T-helper 17 cell (primary cell): ENCODE data around the gene HK2. TPM values are rescaled to one million over a fixed set of nuclear protein-coding genes. Genes with fewer than 3 reads are reported as not detected.
A peak's percentile ranks its signal among the peaks of the same experiment; 100 is the strongest.

ENCODE experiments used
- ATAC-seq: fragments of 150-1000 bp; cut with Tn5 transposase; 2 replicates; pipeline ENCODE4 v1.10.0; 2021; ENCODE audit warnings: mild to moderate bottlenecking, moderate library complexity
- DNase-seq, 3 donors: peaks; one replicate each; pipeline versions ENCODE4 v3.0.0 to v3.0.0-alpha.2; 2020 to 2021
- H3K9me3 ChIP-seq: one replicate; pipeline ENCODE4 v1.7.0; 2013; ENCODE audit warnings: low read length, mild to moderate bottlenecking; ENCODE audit not compliant: control insufficient read depth, poor library complexity, severe bottlenecking
- H3K27ac Mint-ChIP-seq: one replicate; pipeline ENCODE4 v1.8.0; 2022; ENCODE audit warnings: mild to moderate bottlenecking, moderate library complexity, mixed read lengths
- H3K27me3 Mint-ChIP-seq: one replicate; pipeline ENCODE4 v1.8.0; 2022; ENCODE audit warnings: mixed read lengths
- H3K36me3 Mint-ChIP-seq: one replicate; pipeline ENCODE4 v1.8.0; 2022; ENCODE audit warnings: low read depth, mixed read lengths
- H3K4me1 Mint-ChIP-seq: one replicate; pipeline ENCODE4 v1.8.0; 2022; ENCODE audit warnings: mild to moderate bottlenecking, mixed read lengths
- H3K4me3 Mint-ChIP-seq: one replicate; pipeline ENCODE4 v1.8.0; 2022; ENCODE audit warnings: mild to moderate bottlenecking, moderate library complexity, mixed read lengths
- total RNA-seq, 4 donors: library from RNA in 2 of 4; stranded (reverse) in 2 of 4; gene quantifications; one replicate each; pipeline ENCODE4 v1.2.3 and lab custom pipeline; 2022 to 2026

HK2 gene
- total RNA-seq, 2 donors from 2014 or later, result 11.3 to 13.3 TPM

DNA sequence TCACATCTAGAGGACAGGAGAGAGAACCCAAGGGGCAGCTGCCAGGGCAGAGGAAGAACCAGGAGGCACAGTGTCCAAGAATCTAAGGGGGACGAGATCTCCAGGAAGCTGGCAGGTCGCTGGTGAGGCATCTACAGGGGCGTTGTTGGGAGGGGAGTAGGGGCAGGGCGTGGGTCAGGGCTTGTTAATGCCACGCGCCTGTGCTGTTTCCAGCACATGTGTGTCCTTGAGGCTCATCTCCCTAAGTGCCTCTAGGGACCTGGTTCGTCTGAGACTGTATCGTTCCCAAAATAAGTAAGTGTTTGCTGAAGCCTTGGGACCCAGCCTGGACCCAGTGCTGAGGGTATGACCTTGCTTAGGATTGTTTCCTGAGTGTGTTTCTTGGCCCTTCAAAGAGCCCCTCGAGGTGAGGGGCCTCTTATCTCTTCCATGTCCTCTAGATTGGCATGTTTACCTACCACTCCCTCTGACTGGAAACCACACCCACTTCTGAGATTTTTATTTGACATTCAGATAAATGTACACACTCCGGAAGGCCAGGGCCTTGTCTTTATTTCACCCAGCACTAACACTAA, 22.2 kb downstream of the HK2 start:
- no peaks in the 10 kb centered on the region for H3K36me3 Mint-ChIP-seq
- H3K4me1 Mint-ChIP-seq, result peaks cover 16% of the 10 kb centered on the region
- H3K27ac Mint-ChIP-seq, result peak overlapping the region; percentile 69

DNA sequence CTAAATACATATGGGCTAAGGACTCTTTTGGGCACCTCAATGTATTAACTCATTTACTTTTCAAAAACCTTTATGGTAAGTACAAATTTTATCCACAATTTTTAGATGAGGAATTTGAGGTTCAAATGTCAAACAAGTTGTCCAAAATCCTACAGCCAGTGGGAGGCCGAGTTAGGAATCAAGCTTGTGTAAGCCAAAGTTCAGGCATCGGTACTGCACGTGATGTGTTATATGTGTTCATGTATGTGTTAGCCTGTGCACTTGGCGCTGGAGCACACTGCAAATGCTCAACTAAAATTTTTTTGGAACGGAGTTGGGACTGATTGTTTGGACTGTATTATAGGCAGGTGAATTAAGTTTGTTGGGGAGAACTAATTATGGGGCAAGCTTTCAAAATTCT, 22.7 kb downstream of the HK2 start:
- no peaks in the 10 kb centered on the region for H3K36me3 Mint-ChIP-seq
- no peaks in the 10 kb centered on the region for H3K27me3 Mint-ChIP-seq
- no peak overlapping the region for H3K27ac Mint-ChIP-seq
- H3K4me1 Mint-ChIP-seq, result peaks cover 13% of the 10 kb centered on the region
- no peaks in the 10 kb centered on the region for H3K9me3 ChIP-seq
- H3K4me3 Mint-ChIP-seq, result no peak overlapping the region
- ATAC-seq (no peak), DNase-seq (no peak)

More for the DNA sequence above, 22.2 kb downstream of the HK2 start:
- no peak overlapping the region for H3K4me3 Mint-ChIP-seq
- H3K27me3 Mint-ChIP-seq, result no peaks in the 10 kb centered on the region
- DNase-seq (no peak), ATAC-seq (no peak)
- no peaks in the 10 kb centered on the region for H3K9me3 ChIP-seq

DNA sequence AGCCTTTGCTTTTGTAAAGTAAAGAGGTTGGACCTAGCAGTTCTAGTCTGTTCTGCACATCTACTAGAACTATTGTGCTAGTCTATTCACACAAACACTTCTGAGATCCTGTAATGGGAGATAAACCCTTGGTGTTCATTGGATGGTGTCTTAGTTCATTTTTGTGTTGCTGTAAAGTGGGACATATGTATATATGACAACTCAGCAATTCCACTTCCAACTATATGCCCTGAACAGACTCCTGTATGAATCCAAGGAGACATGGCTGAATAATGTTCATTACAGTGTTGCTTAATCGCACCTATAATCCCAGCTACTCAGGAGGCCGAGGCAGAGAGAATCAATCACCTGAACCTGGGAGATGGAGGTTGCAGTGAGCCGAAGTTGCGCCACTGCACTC, 23.3 kb downstream of the HK2 start:
- Mint-ChIP-seq H3K36me3 (no peaks in the 10 kb centered on the region), H3K27ac (peak overlapping the region; percentile 2), H3K4me1 (peaks cover 15% of the 10 kb centered on the region), H3K4me3 (no peak overlapping the region), H3K27me3 (no peaks in the 10 kb centered on the region)
- no peak for DNase-seq
- no peaks in the 10 kb centered on the region for H3K9me3 ChIP-seq
- no peak for ATAC-seq

DNA sequence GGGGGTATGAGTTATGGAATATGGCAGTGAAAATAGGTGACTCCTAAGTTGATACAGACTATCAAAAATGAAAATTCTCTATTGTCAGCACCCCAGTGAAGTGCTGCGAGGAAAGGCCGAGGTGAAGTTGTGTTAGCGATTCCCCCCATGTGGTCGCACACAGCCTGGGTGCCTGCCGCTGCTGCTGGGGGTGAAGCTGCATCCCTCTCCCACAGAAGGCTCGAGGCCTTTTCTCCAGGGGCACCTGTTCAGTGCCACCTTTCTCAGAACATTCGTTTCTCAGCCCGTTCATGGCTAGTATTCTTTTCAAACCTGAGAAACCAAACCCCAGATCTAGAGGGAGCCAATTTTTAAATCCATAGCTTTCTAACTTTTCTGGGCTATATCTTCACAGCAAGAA, 23.8 kb downstream of the HK2 start:
- ATAC-seq (no peak), DNase-seq (no peak)
- Mint-ChIP-seq H3K27ac (peak overlapping the region; percentile 2), H3K36me3 (no peaks in the 10 kb centered on the region), H3K4me3 (no peak overlapping the region), H3K4me1 (peaks cover 18% of the 10 kb centered on the region), H3K27me3 (no peaks in the 10 kb centered on the region)
- H3K9me3 ChIP-seq, result no peaks in the 10 kb centered on the region

DNA sequence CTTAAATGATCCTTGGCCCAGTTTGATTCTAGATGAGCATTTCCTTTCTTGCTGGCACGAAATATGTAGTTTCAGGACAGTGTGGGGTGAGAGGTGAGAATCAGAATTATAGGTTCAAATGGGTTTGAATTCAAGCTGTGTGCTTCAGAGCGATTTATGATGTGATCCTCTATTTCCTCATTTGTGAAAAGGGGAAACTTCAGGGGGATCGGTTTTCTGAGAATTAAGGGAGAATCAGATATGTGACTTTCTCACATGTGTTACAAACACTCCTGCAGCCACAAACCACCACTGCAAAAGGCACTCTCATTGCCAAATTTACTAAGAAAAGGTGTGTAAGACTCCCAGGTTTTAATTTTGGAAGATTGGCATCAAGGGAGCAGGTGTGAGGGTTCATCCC, 24.4 kb downstream of the HK2 start:
- no peaks in the 10 kb centered on the region for H3K9me3 ChIP-seq
- Mint-ChIP-seq H3K36me3 (no peaks in the 10 kb centered on the region), H3K4me3 (no peak overlapping the region), H3K4me1 (peaks cover 16% of the 10 kb centered on the region), H3K27ac (no peak overlapping the region), H3K27me3 (no peaks in the 10 kb centered on the region)
- no peak for DNase-seq
- no peak for ATAC-seq

DNA sequence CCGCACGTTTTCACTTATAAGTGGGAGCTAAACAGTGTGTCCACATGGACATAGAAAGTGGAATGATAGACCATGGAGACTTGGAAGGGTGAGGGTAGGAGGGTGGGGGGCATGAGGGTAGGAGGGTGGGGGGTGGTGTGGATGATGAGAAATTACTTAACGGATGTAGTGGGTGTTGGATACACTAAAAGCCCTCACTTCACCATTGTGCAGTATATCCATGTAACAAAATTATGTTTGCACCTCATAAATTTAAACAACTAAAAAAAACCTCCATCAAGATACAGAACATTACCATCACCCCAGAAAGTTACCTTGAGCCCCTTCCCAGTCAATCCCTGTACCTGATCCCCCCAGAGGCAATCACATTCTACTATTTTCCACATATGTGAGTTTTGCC, 26.2 kb downstream of the HK2 start:
- H3K36me3 Mint-ChIP-seq, result no peaks in the 10 kb centered on the region
- ATAC-seq (no peak), DNase-seq (no peak)
- H3K27ac Mint-ChIP-seq, result no peak overlapping the region
- peaks cover 16% of the 10 kb centered on the region for H3K4me1 Mint-ChIP-seq
- no peaks in the 10 kb centered on the region for H3K9me3 ChIP-seq
- no peaks in the 10 kb centered on the region for H3K27me3 Mint-ChIP-seq
- no peak overlapping the region for H3K4me3 Mint-ChIP-seq

DNA sequence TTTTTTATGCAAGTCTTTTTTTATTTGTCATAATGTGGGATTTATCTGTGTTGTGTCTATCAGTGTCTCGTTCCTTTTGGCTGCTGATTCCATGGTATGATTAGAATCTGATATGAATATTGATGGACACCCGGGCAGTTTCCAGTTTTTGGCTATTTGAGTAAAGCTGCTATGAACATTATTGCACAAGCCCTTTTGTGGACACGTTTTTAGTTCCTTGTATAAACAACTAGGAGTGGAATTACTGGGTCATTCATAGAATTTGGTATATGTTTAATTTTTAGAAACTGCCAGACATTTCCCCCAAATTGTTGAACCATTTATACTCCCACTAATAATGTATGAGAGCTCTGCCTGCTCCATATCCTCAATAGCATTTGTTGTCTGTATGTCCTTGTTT, 26.6 kb downstream of the HK2 start:
- Mint-ChIP-seq H3K27ac (peak overlapping the region; percentile 4), H3K4me1 (peaks cover 14% of the 10 kb centered on the region), H3K36me3 (no peaks in the 10 kb centered on the region), H3K27me3 (no peaks in the 10 kb centered on the region), H3K4me3 (no peak overlapping the region)
- no peak for ATAC-seq
- H3K9me3 ChIP-seq, result no peaks in the 10 kb centered on the region
- no peak for DNase-seq

DNA sequence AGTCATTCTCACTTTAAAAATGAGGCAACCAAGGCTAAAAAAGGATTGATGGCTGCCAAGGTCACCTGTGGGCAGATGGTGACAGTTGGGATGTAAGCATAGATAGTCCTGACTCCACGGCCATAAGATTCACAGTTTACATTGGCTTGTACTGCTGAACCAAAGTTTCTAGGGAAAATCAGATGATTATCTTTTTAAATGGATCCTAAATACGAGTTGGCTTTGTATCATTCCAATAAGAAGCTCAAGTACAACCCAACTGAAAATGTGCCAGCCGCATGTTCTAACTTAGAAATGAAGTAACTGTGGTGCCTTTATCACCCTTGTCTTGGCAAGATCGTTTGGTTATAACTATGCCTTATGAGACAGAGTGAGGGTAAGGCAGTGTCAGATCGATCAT, 27.6 kb downstream of the HK2 start:
- Mint-ChIP-seq H3K27me3 (no peaks in the 10 kb centered on the region), H3K4me3 (no peak overlapping the region), H3K4me1 (peaks cover 13% of the 10 kb centered on the region), H3K27ac (no peak overlapping the region), H3K36me3 (no peaks in the 10 kb centered on the region)
- DNase-seq (no peak), ATAC-seq (no peak)
- no peaks in the 10 kb centered on the region for H3K9me3 ChIP-seq

DNA sequence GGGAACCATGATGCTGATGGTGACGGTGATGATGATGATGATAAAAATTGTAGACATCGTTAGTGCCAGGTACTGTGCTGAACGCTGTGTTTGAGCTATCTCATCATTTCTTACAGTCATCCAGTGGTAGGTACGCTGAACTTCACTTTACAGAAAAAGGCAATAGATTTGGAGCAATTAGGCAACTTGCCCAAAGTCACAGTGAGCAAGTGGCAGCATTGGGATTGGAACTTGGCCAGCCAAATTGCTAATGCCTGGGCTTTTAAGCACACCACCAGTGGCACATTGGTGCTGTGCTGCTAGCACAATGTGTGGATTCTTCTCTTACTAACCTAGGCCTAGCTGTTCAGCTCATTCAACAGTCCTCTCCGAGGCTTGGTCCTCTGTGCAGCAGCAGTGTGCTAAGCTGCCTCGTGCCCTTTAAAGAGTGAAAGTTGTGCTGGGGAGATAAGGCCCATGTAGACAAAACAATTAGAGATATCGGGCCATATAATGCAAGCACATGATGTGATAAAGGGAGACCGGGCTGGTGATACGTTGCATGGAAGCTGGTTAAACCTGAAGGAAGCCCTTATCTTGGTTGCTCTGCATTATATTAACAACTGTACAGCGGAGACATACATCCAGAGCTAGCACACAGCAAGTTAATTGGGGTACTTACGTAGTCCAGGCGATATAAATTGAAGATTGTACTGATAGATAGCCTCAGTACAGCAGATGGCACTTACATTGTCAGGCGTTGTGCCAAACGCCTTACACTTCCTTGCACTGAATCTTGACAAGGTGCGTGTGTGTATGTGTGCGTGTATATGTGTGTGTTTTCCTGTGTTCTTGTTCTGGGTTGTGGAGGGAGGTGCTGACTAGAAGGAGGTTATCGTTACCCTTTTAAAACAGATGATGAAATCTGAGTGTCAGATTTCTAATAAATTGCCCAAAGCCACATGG, 28.4 kb downstream of the HK2 start:
- no peaks in the 10 kb centered on the region for H3K9me3 ChIP-seq
- ATAC-seq (no peak), DNase-seq (no peak)
- Mint-ChIP-seq H3K27ac (no peak overlapping the region), H3K27me3 (no peaks in the 10 kb centered on the region), H3K36me3 (no peaks in the 10 kb centered on the region), H3K4me3 (no peak overlapping the region), H3K4me1 (peaks cover 16% of the 10 kb centered on the region)

DNA sequence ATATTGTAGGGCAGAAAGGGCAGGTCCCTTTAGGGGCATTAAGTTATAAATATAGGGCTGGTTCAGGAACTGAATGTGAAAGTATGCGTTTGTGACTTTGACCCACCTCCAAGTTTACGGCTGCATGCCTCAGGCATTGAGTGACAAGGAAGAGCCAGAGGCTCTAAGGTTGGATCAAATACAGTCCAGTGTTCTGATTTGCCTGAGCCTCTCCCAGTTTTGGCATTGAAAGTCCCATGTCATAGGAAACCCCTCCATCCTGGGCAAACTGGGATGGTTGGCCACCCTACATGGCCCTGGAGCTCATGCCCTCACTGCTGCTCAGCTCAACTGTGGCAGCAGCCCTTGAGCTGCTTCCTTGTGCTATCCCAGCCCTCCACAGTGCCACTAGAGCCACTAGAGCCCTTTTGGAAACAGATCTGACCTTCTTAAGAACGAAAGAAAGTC, 29.9 kb downstream of the HK2 start:
- H3K9me3 ChIP-seq, result no peaks in the 10 kb centered on the region
- DNase-seq, result no peak
- Mint-ChIP-seq H3K4me3 (no peak overlapping the region), H3K4me1 (peaks cover 24% of the 10 kb centered on the region), H3K36me3 (peaks cover 2% of the 10 kb centered on the region), H3K27me3 (no peaks in the 10 kb centered on the region), H3K27ac (no peak overlapping the region)
- no peak for ATAC-seq

DNA sequence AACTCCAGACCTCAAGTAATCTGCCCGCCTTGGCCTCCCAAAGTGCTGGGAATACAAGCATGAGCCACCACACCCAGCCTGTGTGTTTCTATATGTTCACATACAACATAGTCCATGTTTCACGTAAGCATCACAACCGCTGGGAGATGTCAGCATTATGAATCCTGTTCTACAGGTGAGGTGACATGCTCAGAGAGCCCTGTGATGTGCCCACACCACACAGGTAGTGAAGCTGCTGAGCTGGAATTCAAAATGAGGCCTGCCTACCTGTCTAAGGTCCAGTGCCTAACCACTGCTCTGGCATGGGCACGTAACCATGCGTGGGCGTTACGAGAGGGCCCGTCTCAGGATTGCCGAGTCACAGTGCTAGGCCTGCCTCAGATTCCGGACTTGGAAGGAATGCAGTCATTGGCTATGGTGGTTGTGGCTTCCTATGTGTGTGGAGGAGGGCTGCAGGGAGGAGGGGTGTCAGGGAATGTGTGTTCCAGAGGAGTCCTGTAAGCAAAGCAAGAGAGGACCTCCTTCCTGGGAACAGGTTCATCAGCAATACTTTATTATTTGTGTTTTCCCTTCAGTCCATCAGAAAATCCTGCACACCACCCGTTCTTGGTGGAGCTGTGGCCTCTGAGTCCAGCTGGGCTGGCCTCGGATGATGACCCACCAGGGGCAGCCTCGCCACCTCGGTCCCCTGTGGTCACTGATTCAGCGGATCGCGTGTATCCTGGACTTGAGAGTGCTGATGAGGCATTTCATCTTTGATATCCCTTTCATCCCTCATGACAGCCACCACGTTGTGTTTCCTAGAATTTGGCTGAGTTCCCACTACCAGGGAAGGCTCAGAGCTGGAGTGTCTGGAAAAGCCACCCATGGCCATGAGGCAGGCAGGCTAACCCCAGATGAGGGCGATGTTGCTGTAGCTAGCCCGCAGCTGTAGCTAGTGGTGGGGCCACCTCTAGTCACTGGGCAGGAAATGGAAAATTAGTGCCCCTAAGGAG, 31.1 kb downstream of the HK2 start:
- Mint-ChIP-seq H3K27me3 (no peaks in the 10 kb centered on the region), H3K36me3 (peaks cover 2% of the 10 kb centered on the region), H3K4me1 (peaks cover 24% of the 10 kb centered on the region), H3K4me3 (no peak overlapping the region), H3K27ac (no peak overlapping the region)
- H3K9me3 ChIP-seq, result no peaks in the 10 kb centered on the region
- DNase-seq (no peak), ATAC-seq (no peak)

DNA sequence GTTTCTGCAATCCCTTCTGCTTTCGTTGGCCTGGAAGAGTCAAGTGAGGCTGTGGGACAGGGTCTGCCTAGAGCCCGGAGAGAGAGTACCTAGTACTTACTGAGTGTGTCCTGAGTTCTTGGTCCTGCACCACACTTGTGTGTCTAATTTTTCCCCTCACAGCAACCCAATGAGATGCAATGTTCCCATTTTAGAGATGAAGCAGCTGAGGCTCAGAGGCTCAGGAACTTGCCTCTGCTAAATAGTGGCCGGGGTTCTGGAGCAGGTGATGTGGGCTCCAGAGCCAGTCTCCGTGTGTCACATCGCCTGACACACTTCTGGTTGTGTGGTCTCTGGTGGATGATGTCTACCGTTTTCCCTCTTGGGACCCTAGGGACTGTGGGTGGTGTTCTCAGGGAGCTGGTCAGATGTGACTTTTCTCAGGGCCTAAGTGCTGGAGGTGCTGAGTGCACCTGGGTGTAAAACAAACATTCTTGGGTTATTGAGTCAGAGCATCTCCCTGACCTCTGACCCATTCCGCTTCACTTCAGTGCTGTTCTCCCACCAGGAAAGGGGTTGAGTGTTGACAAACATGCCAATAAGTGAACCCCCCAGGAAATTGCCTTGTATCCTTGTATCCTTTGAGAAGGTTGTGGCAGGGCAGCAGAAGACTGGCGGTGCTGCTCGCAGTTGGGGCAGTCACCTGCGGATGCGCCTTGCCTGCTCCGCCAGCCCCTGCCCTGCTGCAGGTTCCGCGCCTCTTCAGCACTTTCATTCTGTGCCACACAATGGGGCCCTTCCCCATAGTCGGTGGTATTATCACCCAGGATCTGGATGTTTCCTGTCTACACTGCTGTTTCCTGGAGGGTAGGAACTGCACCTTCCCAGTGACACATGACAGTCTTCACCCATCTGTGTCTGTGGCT, 32.1 kb downstream of the HK2 start:
- peaks cover 2% of the 10 kb centered on the region for H3K36me3 Mint-ChIP-seq
- no peaks in the 10 kb centered on the region for H3K27me3 Mint-ChIP-seq
- no peak overlapping the region for H3K27ac Mint-ChIP-seq

More for the DNA sequence above, 32.1 kb downstream of the HK2 start:
- no peak for DNase-seq
- ATAC-seq, result no peak
- no peaks in the 10 kb centered on the region for H3K9me3 ChIP-seq
- Mint-ChIP-seq H3K4me1 (peaks cover 20% of the 10 kb centered on the region), H3K4me3 (no peak overlapping the region)
